Endothelial cell of umbilical vein (primary cell): ENCODE measurements around the gene PRKAA1. TPM values are rescaled to one million over a fixed set of nuclear protein-coding genes. Genes with fewer than 3 reads are reported as not detected.

Experiments
- BruUV-seq: library from RNA; stranded (reverse); fragments of 400-500 nt; replicated peaks from 2 replicates; lab custom pipeline; 2021; lab: Mats Ljungman, UMichigan
- CTCF ChIA-PET: fragments of 300-600, 350-600 bp; sonication (Branson Sonifier 250); formaldehyde crosslinking; loops from one replicate; lab custom pipeline; 2021; ENCODE audit warnings: antibody characterized with exemption, inconsistent platforms; lab: Charles Lee
- POLR2A ChIA-PET: fragments of 300-600, 350-600 bp; sonication (Branson Sonifier 250); formaldehyde crosslinking; loops from one replicate; lab custom pipeline; 2021; ENCODE audit warnings: antibody characterized with exemption, inconsistent platforms; lab: Charles Lee
- DNase-seq: peaks from one replicate; pipeline ENCODE4 v3.0.0-alpha.2; 2011; ENCODE audit warnings: low read depth, low spot score
- FAIRE-seq: peaks from 2 replicates; lab custom pipeline; 2011; peaks lifted over from hg19 to GRCh38; lab: Jason Lieb, UNC
- H2AFZ ChIP-seq: 2 replicates; pipeline ENCODE4 v1.6.0; 2012; ENCODE audit warnings: low read depth, low read length, control low read depth, inconsistent platforms
- H3K27ac ChIP-seq: 2 replicates; pipeline ENCODE4 v1.5.1; 2011; ENCODE audit warnings: low read depth, mild to moderate bottlenecking, control low read depth, low read length, moderate library complexity; ENCODE audit not compliant: insufficient read depth
- H3K27me3 ChIP-seq, 2 experiments: 2 replicates each; pipeline versions ENCODE4 v1.6.0 to v1.6.1; 2011; ENCODE audit warnings: low read length in 2 of 2, mixed read lengths in 1 of 2; ENCODE audit not compliant: control insufficient read depth in 2 of 2, insufficient read depth in 2 of 2
- H3K36me3 ChIP-seq, 2 experiments: 2 replicates in 1 of 2; 3 replicates in 1 of 2; pipeline ENCODE4 v1.5.1; 2011; ENCODE audit warnings: low read length in 2 of 2, mild to moderate bottlenecking in 1 of 2, moderate library complexity in 1 of 2; ENCODE audit not compliant: control insufficient read depth in 2 of 2, insufficient read depth in 2 of 2; ENCODE audit errors: extremely low read depth in 1 of 2
- H3K4me1 ChIP-seq: 3 replicates; pipeline ENCODE4 v1.5.1; 2011; ENCODE audit warnings: mild to moderate bottlenecking, low read length; ENCODE audit not compliant: control insufficient read depth, insufficient read depth; ENCODE audit errors: extremely low read depth
- H3K4me2 ChIP-seq: 2 replicates; pipeline ENCODE4 v1.6.1; 2011; ENCODE audit warnings: low read length, control low read depth, mixed read lengths; ENCODE audit not compliant: insufficient read depth
- H3K4me3 ChIP-seq, 3 experiments: fragments of 200-600 bp in 1 of 3; sonication (generic), shearing (Covaris generic) in 1 of 3; replicated peaks in 1 of 3; 2 replicates each; pipeline ENCODE4 v1.5.1; 2011 to 2016; ENCODE audit warnings: control low read depth in 3 of 3, low read length in 3 of 3, mild to moderate bottlenecking in 2 of 3, inconsistent platforms in 1 of 3, low read depth in 1 of 3, moderate library complexity in 1 of 3; ENCODE audit not compliant: insufficient read depth in 1 of 3
- H3K79me2 ChIP-seq: 2 replicates; pipeline ENCODE4 v1.6.0; 2012; ENCODE audit warnings: low read length, inconsistent platforms; ENCODE audit not compliant: control insufficient read depth, insufficient read depth
- H3K9ac ChIP-seq: replicated peaks from 2 replicates; pipeline ENCODE3; 2011; ENCODE audit warnings: low read length, control low read depth; ENCODE audit not compliant: insufficient read depth; ENCODE audit errors: extremely low read depth
- H3K9me1 ChIP-seq: replicated peaks from 3 replicates; pipeline ENCODE4 v1.6.0; 2011; ENCODE audit warnings: mild to moderate bottlenecking, low read length; ENCODE audit not compliant: control insufficient read depth, insufficient read depth; ENCODE audit errors: extremely low read depth
- H3K9me3 ChIP-seq: replicated peaks from 2 replicates; pipeline ENCODE4 v1.5.1; 2012; ENCODE audit warnings: low read length, inconsistent platforms; ENCODE audit not compliant: control insufficient read depth, insufficient read depth
- H4K20me1 ChIP-seq: replicated peaks from 2 replicates; pipeline ENCODE3; 2011; ENCODE audit warnings: mild to moderate bottlenecking, low read length; ENCODE audit not compliant: control insufficient read depth, insufficient read depth; ENCODE audit errors: extremely low read depth
- CTCF ChIP-seq, 2 donors: IDR thresholded peaks; 1 replicate in 1 of 2; 2 replicates in 1 of 2; pipeline ENCODE4 v1.5.1; 2011; ENCODE audit warnings: low read length in 2 of 2, mild to moderate bottlenecking in 2 of 2, moderate library complexity in 2 of 2, control low read depth in 1 of 2, inconsistent platforms in 1 of 2, low read depth in 1 of 2; ENCODE audit not compliant: insufficient read depth in 1 of 2; ENCODE audit errors: extremely low read depth in 1 of 2
- EZH2 ChIP-seq: IDR thresholded peaks from 2 replicates; pipeline ENCODE4 v1.6.1; 2012; ENCODE audit warnings: borderline replicate concordance, low read depth, mild to moderate bottlenecking, moderate library complexity, low read length, inconsistent platforms; ENCODE audit not compliant: severe bottlenecking
- FOS ChIP-seq: IDR thresholded peaks from 2 replicates; pipeline ENCODE4 v1.6.1; 2011; ENCODE audit warnings: mild to moderate bottlenecking, low read length, moderate library complexity, borderline replicate concordance; ENCODE audit not compliant: insufficient read depth
- GATA2 ChIP-seq: IDR thresholded peaks from 2 replicates; pipeline ENCODE4 v1.7.0; 2011; ENCODE audit warnings: low read depth, mild to moderate bottlenecking, moderate library complexity, mixed read lengths, low read length; ENCODE audit not compliant: insufficient read length, insufficient read depth
- JUN ChIP-seq: IDR thresholded peaks from 2 replicates; pipeline ENCODE4 v1.6.1; 2011; ENCODE audit warnings: borderline replicate concordance, low read depth; ENCODE audit not compliant: insufficient read length, insufficient read depth
- MAX ChIP-seq: IDR thresholded peaks from 2 replicates; pipeline ENCODE4 v1.6.1; 2011; ENCODE audit not compliant: insufficient read depth, insufficient read length
- MYC ChIP-seq: IDR thresholded peaks from one replicate; pipeline ENCODE4 v1.6.1; 2011; ENCODE audit warnings: mild to moderate bottlenecking, low read depth, low read length
- POLR2A ChIP-seq: IDR thresholded peaks from 2 replicates; pipeline ENCODE4 v1.6.1; 2012; ENCODE audit warnings: low read depth, mild to moderate bottlenecking, control low read depth, low read length
- POLR2AphosphoS5 ChIP-seq: IDR thresholded peaks from 2 replicates; pipeline ENCODE4 v1.6.1; 2012; ENCODE audit warnings: low read depth, mild to moderate bottlenecking, control low read depth, low read length, moderate library complexity; ENCODE audit not compliant: insufficient read depth
- dilution Hi-C: fragments of 300-500 bp; cut with MboI; formaldehyde crosslinking; loops from one replicate; pipeline ENCODE4 v1.15.0; 2019; ENCODE audit warnings: low sequenced_read_pairs; ENCODE audit not compliant: extremely low pct_ligation_motif_present
- intact Hi-C: fragments of 100-400 bp; cut with micrococcal nuclease; formaldehyde crosslinking; loops from one replicate; pipeline ENCODE4 v1.10.0; 2022
- polyA plus RNA-seq, 4 experiments: library from polyadenylated mRNA; depleted of rRNA in 3 of 4; stranded (reverse) in 3 of 4; unstranded in 1 of 4; fragments of >200 nt; gene quantifications; 2 replicates each; pipeline versions ENCODE4 v1.2.1 to v1.2.3, GENCODE V29; 2011 to 2012; ENCODE audit warnings: missing spikeins in 1 of 4
- total RNA-seq: library from RNA; stranded (reverse); gene quantifications from 2 replicates; pipeline ENCODE4 v1.2.3, GENCODE V29; 2021

The PRKAA1 gene
- total and polyA plus RNA-seq, 2 donors (not counting 3 experiments of a cell fraction or from before 2014, with no cell fraction given), result 37.0 to 83.5 TPM

GRCh38 chr5:40780858-40781257 lies 17.3 kb downstream of the PRKAA1 start:
- no peak for TF ChIP-seq JUN
- no peak for TF ChIP-seq GATA2
- no peak for TF ChIP-seq FOS
- TF ChIP-seq EZH2, result no peak
- TF ChIP-seq POLR2A, result no peak
- no peak for TF ChIP-seq MYC
- no peak for TF ChIP-seq MAX
- no peak for TF ChIP-seq CTCF (IDR thresholded peaks at IDR 0.05; ENCODE audit: extremely low read depth in 1 of 2, insufficient read depth in 1 of 2, low read depth in 1 of 2, low read length in 2 of 2)
- no peak for TF ChIP-seq POLR2AphosphoS5
- Histone ChIP-seq H3K4me1 (peaks cover 6% of the 10 kb centered on the region), H3K4me3 (no peak overlapping the region), H4K20me1 (peaks cover 13% of the 10 kb centered on the region), H2AFZ (no peak overlapping the region), H3K79me2 (peaks cover 89% of the 10 kb centered on the region), H3K9ac (no peak overlapping the region), H3K4me2 (no peak overlapping the region), H3K36me3 (peaks cover 2% of the 10 kb centered on the region in 2 experiments), H3K27ac (no peak overlapping the region), H3K9me3 (no peaks in the 10 kb centered on the region), H3K27me3 (no peaks in the 10 kb centered on the region), H3K9me1 (no peaks in the 10 kb centered on the region)
- dilution Hi-C loops, result no loop called here
- no peak for DNase-seq
- BruUV-seq, result no TSS peak
- intact Hi-C loops, result no loop called here
- POLR2A ChIA-PET, result no interaction called here
- FAIRE-seq, result no peak
- CTCF ChIA-PET, result interaction anchor here (1.3 to 1.6 kb wide), 2 partner anchors 10 to 35 kb away, joined by 3 to 4 read pairs; no protein-coding TSS in a partner anchor
